ENCODE results near the gene PACS2.

Gene PACS2

GRCh38 chr14:105389534-105389933 lies 75.0 kb downstream of the PACS2 start:
- no peak for FAIRE-seq

- no peak for FAIRE-seq
Measured at GRCh38 chr14:105389976-105390848, 75.7 kb downstream of the PACS2 start.

- FAIRE-seq, result no peak
Measured at GRCh38 chr14:105390849-105391500, 76.4 kb downstream of the PACS2 start.

- FAIRE-seq, result no peak
Measured at GRCh38 chr14:105391541-105391940, 77.0 kb downstream of the PACS2 start.

DNA sequence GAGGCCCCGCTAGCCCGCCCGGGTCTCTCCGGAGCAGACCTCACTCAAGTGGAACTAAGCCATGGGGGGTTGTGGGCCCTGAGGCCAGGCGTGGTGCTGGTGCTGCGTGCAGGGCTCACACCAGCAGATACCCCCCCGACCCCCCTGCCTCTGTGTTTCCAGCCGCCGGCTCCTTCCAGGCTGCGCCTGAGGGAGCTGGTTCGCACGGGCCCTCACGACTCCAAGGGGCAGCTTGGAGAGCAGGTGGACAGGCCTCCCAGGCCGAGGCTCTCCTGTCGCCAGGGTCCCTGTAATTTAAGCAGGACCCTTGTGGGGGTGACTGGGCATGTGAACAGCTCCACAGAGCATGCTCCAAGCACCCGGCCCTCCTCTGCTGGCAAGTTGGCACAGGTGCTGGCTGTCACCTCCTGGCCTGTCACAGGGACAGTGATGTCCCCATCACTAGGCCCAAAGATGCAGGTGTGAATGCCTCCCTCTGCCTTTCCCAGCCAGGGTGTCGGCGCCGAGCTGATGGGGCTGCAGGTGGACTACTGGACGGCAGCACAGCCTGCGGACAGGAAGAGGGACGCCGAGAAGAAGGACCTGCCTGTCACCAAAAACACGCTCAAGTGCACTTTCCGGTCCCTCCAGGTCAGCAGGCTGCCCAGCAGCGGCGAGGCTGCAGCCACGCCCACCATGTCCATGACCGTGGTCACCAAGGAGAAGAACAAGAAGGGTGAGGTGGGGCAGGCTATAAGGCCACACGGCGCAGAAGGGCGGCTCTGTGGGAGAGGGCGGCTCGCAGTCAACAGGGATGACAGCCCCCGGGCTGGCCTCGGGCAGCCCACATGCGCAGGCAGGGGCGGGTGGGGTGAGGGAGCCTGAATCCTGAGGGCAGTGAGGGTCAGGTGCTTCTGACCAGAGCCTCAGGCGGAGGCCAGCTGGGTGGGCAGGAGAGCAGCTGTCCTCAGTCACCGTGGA lies 77.9 kb downstream of the PACS2 start:
- no peak for FAIRE-seq

DNA sequence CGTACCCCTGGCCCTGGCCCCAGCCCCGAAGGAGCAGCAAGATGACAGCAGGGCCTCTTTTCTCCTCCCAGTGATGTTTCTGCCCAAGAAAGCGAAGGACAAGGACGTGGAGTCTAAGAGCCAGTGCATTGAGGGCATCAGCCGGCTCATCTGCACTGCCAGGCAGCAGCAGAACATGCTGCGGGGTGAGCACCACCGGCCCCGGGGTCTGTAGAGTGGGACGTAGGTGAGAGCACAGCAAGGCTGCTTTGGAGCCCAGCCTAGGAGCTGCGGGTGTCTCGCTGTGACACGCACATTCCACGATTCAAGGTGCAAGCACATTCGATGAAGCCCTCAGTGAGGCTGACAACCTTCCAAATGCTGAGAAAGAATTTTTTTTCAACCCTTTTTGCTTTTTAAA lies 78.6 kb downstream of the PACS2 start:
- no peak for FAIRE-seq

GRCh38 chr14:105394714-105395537 lies 80.4 kb downstream of the PACS2 start:
- FAIRE-seq, result no peak

DNA sequence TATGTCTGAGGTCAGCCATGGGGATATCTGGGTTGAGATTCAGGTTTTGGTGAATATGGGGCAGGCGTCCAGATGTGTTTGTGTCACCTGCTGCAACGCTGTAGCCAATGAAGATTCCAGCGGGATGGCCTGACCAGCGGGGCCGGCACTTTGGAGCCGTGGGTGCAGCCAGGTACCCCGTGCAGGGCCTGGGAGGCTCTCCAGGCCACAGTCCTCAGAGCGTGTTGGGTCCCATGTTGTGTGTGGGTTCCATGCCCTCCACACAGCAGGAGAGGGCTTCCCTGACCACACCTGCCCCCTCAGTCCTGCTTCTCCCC lies 80.9 kb downstream of the PACS2 start:
- FAIRE-seq, result no peak

GRCh38 chr14:105397350-105397931 lies 82.9 kb downstream of the PACS2 start:
- FAIRE-seq, result no peak

- no peak for FAIRE-seq
Measured at GRCh38 chr14:105398044-105398725, 83.6 kb downstream of the PACS2 start, which contains the start of gene TEX22. TEX22 (plus strand) TSS chr14:105398538; CDS start chr14:105399341, 803 bp downstream.

DNA sequence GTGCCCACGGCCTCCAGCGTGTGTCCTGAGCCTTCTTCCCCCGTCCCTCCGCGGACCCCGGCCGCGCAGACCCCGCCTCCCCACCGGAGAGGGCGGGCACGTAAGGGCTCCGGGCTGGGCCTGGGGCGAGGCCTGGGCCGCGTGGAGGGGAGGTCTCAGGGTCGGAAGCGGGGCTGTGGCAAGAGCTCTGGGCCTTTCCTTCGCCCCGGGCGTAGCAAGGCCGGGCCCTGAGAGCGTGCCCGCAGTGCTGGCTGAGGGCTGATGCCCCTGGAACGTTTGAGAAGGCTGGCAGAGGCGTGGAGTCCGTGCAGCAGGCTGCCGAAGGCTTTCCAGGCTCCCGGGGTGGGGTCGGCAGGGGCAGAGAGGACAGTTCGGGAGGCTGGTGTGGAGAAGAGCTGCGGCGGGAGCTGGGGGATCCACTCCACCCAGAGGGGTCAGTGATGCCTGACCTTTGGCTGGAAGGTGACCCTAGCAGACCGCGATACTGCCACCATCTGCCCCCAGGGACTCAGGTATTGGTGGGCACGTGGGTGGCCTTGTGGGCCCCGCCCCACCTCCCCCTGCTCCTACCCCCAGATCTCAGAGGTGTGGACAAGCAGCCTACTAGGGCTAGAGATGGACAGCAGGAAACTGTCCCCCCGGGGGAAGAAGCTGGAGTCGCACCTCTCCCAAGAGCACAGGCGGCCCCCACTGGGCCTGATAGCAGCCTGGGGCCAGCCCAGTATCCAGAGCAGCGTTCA lies 84.3 kb downstream of the PACS2 start:
- FAIRE-seq, result no peak

DNA sequence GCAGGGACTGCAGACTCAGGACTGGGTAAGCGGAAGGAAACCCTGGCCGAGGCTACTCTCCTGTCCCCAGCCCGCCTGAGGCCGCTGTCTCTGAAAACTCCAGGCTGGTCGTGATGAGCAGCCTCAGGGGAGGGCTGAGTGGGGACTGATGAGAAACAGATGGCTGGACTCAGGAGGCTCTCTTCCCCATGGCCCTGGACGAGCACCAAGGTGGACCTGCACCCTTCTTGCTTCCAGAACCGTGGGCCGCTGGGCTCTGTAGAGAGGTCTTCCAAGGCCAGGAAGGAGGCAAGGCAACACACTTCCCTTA lies 84.9 kb downstream of the PACS2 start:
- no peak for FAIRE-seq

- FAIRE-seq, result no peak
Measured at GRCh38 chr14:105400016-105400415, 85.5 kb downstream of the PACS2 start.

DNA sequence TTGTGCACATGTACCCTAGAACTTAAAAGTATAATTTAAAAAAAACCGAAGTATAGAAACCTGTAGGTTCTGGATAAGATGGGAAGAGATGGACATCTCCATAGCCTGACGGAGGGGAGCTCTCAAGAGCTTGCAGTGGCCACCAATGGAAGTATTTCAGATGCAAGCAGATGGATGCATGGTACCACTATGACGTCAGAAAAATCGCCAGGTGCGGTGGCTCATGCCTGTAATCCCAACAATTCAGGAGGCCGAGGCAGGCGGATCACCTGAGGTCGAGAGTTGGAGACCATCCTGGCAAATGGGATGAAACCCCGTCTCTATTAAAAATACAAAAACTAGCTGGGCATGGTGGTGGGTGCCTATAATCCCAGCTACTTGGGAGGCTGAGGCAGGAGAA lies 87.2 kb downstream of the PACS2 start:
- no peak for FAIRE-seq

DNA sequence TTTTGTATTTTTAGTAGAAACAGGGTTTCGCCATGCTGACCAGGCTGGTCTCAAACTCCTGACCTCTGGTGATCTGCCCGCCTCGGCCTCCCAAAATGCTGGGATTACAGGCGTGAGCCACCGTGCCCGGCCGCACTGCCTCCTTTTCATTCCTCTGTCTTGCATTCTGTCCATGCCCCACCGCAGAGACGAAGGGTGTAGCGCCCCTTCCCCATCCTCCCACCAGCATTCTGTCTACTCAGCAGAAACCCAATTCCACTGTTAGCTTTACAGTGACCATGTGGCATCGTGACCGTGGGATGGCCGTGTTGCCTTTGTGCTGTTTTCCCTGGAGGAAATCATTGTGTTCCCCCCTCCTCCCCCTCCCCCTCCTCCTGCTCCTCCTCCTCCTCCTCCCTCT lies 94.0 kb downstream of the PACS2 start:
- no peak for FAIRE-seq

DNA sequence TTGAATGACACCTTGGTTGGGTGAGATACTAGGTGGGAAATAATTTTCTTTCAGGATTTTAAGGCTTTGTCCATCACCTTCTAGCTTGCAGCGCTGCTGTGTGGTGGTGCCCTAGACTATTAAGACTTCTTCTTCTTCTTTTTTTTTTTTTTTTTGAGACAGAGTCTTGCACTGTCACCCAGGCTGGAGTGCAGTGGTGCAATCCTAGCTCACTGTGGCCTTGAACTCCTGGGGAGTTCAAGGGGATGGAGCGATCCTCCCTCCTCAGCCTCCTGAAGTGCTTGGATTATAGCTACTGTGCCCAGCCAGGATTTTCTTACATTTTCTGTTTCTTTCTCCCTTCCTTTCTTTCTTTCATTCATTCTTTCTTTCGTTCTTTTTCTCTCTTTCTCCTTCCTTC lies 94.8 kb downstream of the PACS2 start:
- FAIRE-seq, result no peak

DNA sequence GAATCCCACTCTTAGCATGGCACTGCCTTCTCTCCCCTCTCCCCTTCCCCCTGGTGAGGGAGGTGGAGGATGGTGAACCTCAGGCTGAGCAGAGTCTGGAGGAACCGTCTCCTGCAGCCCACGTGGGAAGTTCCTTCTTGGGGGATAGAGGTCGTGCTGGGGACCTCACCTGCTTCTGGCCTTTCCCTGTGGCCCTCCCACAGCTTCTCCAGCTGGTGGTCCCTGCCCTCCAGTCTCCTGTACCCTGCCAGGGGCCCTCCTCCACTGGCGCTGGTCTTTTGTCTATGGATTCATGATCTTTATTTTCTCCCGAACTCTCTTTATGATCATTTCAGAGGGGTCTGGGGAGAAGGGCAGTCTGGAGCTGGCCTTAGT lies 96.1 kb downstream of the PACS2 start:
- FAIRE-seq, result no peak

DNA sequence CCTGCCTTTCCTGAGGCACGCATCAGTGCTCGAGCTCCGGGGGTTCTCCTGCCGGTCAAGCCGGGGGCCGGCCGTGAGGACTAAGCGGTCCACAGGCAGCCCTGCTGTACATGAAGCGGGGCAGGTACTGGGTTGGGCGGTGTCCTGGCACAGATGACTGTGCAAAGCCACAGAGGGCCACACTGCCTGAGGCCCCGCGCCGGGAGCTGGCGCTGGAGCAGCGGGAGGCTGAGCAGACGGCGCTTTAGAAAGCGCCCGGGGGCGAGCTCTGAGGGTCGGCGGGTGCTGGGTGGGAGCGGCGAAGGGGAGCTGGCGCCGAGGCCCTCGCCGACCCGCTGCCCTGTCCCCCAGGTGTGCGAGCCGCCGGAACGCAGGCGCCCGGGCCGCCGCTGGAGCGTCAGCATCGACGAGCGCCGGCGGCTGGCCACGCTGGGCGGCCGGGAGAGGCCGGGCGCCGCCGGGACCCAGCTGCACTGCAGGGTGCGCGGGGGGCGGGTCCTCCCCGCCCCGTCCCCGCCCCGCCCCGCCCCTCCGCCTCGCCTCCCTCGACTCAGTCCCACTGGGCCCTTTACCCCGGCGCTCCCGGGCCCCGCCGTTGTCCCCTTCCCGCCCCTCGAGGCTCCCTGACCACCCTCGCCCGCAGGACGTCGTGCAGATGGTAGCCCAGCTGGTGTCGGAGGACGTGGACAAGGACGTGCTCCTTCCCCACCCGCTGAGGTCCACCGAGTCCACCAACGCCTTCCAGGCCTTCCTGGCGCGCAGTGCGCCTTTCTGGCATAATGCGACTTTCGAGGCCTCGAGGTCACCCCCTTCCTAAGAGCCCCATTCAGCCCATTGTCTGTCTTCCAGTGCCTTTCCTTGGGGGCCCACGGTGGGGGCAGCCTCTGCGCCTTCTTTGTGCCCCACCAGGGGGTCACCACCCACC lies 96.7 kb downstream of the PACS2 start:
- FAIRE-seq, result no peak

- FAIRE-seq, result no peak
Measured at GRCh38 chr14:105411985-105412770, 97.6 kb downstream of the PACS2 start.
